ENCODE results near the gene PLCB1.

The PLCB1 gene

GRCh38 chr20:8129211-8129976 lies 2.7 kb upstream of the PLCB1 start:
- DNase-seq: no peak

- no peak for DNase-seq
Measured at GRCh38 chr20:8130840-8131526, 1.1 kb upstream of the PLCB1 start.

- DNase-seq: peak in 2 of 5 donors; percentile 18 to 20
Measured at GRCh38 chr20:8132484-8133309, 631 bp downstream of the PLCB1 start.

GRCh38 chr20:8133310-8133768 lies 1.3 kb downstream of the PLCB1 start:
- DNase-seq: no peak

- DNase-seq: no peak
Measured at GRCh38 chr20:8133851-8134451, 1.9 kb downstream of the PLCB1 start.

- DNase-seq: no peak
Measured at GRCh38 chr20:8139899-8140298, 7.8 kb downstream of the PLCB1 start.

- DNase-seq: no peak
Measured at GRCh38 chr20:8143474-8143873, 11.4 kb downstream of the PLCB1 start.

- DNase-seq: no peak
Measured at GRCh38 chr20:8144282-8145245, 12.5 kb downstream of the PLCB1 start.

GRCh38 chr20:8145246-8146168 lies 13.4 kb downstream of the PLCB1 start:
- DNase-seq: no peak

GRCh38 chr20:8147476-8147875 lies 15.4 kb downstream of the PLCB1 start:
- DNase-seq: no peak

GRCh38 chr20:8148501-8148900 lies 16.4 kb downstream of the PLCB1 start:
- DNase-seq: no peak

- no peak for DNase-seq
Measured at GRCh38 chr20:8150591-8150990, 18.5 kb downstream of the PLCB1 start.

GRCh38 chr20:8151372-8151771 lies 19.3 kb downstream of the PLCB1 start:
- no peak for DNase-seq

- no peak for DNase-seq
Measured at GRCh38 chr20:8152183-8152582, 20.1 kb downstream of the PLCB1 start.

- DNase-seq: no peak
Measured at GRCh38 chr20:8152847-8153246, 20.8 kb downstream of the PLCB1 start.

- DNase-seq: no peak
Measured at GRCh38 chr20:8153281-8153908, 21.3 kb downstream of the PLCB1 start.

GRCh38 chr20:8154638-8155037 lies 22.6 kb downstream of the PLCB1 start:
- DNase-seq: no peak

GRCh38 chr20:8155229-8155628 lies 23.2 kb downstream of the PLCB1 start:
- no peak for DNase-seq

- no peak for DNase-seq
Measured at GRCh38 chr20:8155812-8156211, 23.7 kb downstream of the PLCB1 start.

Data from T-helper 1 cell (primary cell).